ENCODE measurements around the gene MCHR1.

The MCHR1 gene

DNA sequence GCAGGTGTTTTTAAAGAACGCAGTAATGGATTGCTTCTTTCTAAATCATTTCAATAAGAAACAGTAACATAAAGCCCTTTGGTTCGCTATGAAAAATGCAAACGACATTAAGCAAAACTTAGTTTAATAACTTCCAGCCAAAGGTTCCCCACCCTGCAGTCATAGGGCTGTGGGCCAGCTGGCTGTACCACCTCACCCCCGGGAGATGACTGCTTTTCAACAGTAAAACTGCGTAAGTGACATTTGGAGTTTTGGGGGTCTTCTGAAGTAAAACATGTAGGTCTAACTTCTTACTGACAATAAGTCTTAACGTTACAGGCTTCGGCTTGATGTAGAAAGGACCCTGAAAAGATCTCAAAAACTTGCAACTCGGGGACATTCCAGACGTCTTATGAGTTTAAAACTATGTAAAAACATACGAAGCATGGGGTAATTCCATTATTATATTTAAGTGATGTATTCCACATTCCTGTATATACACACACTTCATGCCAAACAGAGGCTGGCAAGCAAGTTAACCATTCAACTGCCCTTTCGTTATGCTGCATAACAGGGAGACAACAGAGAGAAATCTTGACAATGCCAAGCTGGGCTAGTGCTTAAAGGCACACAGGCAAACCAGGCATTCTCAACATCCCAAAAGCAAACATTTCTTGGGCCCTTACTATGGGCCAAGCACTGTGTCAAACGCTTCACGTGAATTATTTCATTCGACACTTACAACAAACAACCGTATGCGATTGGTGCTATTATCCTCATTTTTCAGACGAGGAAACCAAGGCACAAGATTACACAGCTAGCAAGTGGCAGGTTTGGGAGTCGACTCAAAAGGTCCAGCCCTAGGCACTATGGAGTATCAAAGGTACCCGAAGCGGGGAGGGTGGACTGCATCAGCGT is 44.0 kb upstream of the MCHR1 start:
- H3K4me1 ChIP-seq (ENCODE audit: low read length) = peaks cover 25% of the 10 kb centered on the region
- TF ChIP-seq EZH2phosphoT487 (IDR thresholded peaks at IDR 0.05; ENCODE audit: low read depth) = no peak
- TF ChIP-seq, protein P1, sequence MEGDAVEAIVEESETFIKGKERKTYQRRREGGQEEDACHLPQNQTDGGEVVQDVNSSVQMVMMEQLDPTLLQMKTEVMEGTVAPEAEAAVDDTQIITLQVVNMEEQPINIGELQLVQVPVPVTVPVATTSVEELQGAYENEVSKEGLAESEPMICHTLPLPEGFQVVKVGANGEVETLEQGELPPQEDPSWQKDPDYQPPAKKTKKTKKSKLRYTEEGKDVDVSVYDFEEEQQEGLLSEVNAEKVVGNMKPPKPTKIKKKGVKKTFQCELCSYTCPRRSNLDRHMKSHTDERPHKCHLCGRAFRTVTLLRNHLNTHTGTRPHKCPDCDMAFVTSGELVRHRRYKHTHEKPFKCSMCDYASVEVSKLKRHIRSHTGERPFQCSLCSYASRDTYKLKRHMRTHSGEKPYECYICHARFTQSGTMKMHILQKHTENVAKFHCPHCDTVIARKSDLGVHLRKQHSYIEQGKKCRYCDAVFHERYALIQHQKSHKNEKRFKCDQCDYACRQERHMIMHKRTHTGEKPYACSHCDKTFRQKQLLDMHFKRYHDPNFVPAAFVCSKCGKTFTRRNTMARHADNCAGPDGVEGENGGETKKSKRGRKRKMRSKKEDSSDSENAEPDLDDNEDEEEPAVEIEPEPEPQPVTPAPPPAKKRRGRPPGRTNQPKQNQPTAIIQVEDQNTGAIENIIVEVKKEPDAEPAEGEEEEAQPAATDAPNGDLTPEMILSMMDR (IDR thresholded peaks at IDR 0.05; ENCODE audit: low read depth, low read length) = no peak
- H3K27me3 ChIP-seq (ENCODE audit: low read depth, low read length) = no peaks in the 10 kb centered on the region
- H3K79me2 ChIP-seq (ENCODE audit: low read length) = peaks cover 61% of the 10 kb centered on the region
- peak overlapping the region; percentile 96 for H3K4me2 ChIP-seq (ENCODE audit: low read length)
- no peak overlapping the region for H2AFZ ChIP-seq (ENCODE audit: low read depth, low read length)
- H3K27ac ChIP-seq (ENCODE audit: low read length) = no peak overlapping the region
- peak overlapping the region; percentile 68 for H3K9ac ChIP-seq (ENCODE audit: low read length)
- peaks cover 25% of the 10 kb centered on the region for H4K20me1 ChIP-seq (ENCODE audit: insufficient read depth, low read length)
- peaks cover 10% of the 10 kb centered on the region for H3K36me3 ChIP-seq (replicated peaks; ENCODE audit: low read depth, low read length)
- no peaks in the 10 kb centered on the region for H3K9me3 ChIP-seq (ENCODE audit: insufficient read depth, low read length)
- peak overlapping the region; percentile 81 for H3K4me3 ChIP-seq (ENCODE audit: low read length)

- H3K4me1 ChIP-seq (ENCODE audit: low read length) = peaks cover 25% of the 10 kb centered on the region
- H3K27ac ChIP-seq (ENCODE audit: low read length) = no peak overlapping the region
- H4K20me1 ChIP-seq (ENCODE audit: insufficient read depth, low read length) = peaks cover 22% of the 10 kb centered on the region
- H2AFZ ChIP-seq (ENCODE audit: low read depth, low read length) = no peak overlapping the region
- TF ChIP-seq EZH2phosphoT487 (IDR thresholded peaks at IDR 0.05; ENCODE audit: low read depth) = no peak
- TF ChIP-seq, protein P1 (IDR thresholded peaks at IDR 0.05; ENCODE audit: low read depth, low read length) = no peak
- peak overlapping the region; percentile 81 for H3K4me3 ChIP-seq (ENCODE audit: low read length)
- H3K9me3 ChIP-seq (ENCODE audit: insufficient read depth, low read length) = no peaks in the 10 kb centered on the region
- H3K27me3 ChIP-seq (ENCODE audit: low read depth, low read length) = no peaks in the 10 kb centered on the region
- peaks cover 54% of the 10 kb centered on the region for H3K79me2 ChIP-seq (ENCODE audit: low read length)
- H3K36me3 ChIP-seq (replicated peaks; ENCODE audit: low read depth, low read length) = peaks cover 10% of the 10 kb centered on the region
- H3K4me2 ChIP-seq (ENCODE audit: low read length) = peak overlapping the region; percentile 96
- H3K9ac ChIP-seq (ENCODE audit: low read length) = peak overlapping the region; percentile 68
Measured at GRCh38 chr22:40635940-40636379, 43.3 kb upstream of the MCHR1 start.

GRCh38 chr22:40636380-40637182 is 42.7 kb upstream of the MCHR1 start, which contains the start of gene MRTFA:
MRTFA (minus strand) TSS chr22:40636719.
- peak within 1 kb of the TSS; percentile 97 for H3K4me2 ChIP-seq (ENCODE audit: low read length)
- no peaks in the 10 kb centered on the region for H3K27me3 ChIP-seq (ENCODE audit: low read depth, low read length)
- peak within 1 kb of the TSS; percentile 92 for H2AFZ ChIP-seq (ENCODE audit: low read depth, low read length)
- peaks cover 48% of the 10 kb centered on the region for H3K79me2 ChIP-seq (ENCODE audit: low read length)
- peaks cover 10% of the 10 kb centered on the region for H3K36me3 ChIP-seq (replicated peaks; ENCODE audit: low read depth, low read length)
- H4K20me1 ChIP-seq (ENCODE audit: insufficient read depth, low read length) = peaks cover 17% of the 10 kb centered on the region
- peak within 1 kb of the TSS; percentile 51 for H3K27ac ChIP-seq (ENCODE audit: low read length)
- H3K4me1 ChIP-seq (ENCODE audit: low read length) = peaks cover 25% of the 10 kb centered on the region
- no peak for TF ChIP-seq EZH2phosphoT487 (IDR thresholded peaks at IDR 0.05; ENCODE audit: low read depth)
- TF ChIP-seq, protein P1 (IDR thresholded peaks at IDR 0.05; ENCODE audit: low read depth, low read length) = no peak
- no peaks in the 10 kb centered on the region for H3K9me3 ChIP-seq (ENCODE audit: insufficient read depth, low read length)
- H3K4me3 ChIP-seq (ENCODE audit: low read length) = peak within 1 kb of the TSS; percentile 81
- H3K9ac ChIP-seq (ENCODE audit: low read length) = peak within 1 kb of the TSS; percentile 87

All from OCI-LY3 (cell line).